Activated naive CD8-positive, alpha-beta T cell treated with anti-CD3 and anti-CD28 coated beads, Interleukin-2, amount 50 U/mL, for 24 hours (primary cell): ENCODE results near the gene CHRNA9.

Experiments
- ATAC-seq: fragments of 150-1000 bp; cut with Tn5 transposase; one replicate; pipeline ENCODE4 v1.10.0; 2021
- DNase-seq: peaks from one replicate; pipeline ENCODE4 v3.0.0; 2021
- H3K27ac Mint-ChIP-seq: one replicate; pipeline ENCODE4 v1.8.0; 2021; ENCODE audit warnings: mild to moderate bottlenecking, mixed read lengths
- H3K27me3 Mint-ChIP-seq: one replicate; pipeline ENCODE4 v1.8.0; 2021; ENCODE audit warnings: mixed read lengths
- H3K36me3 Mint-ChIP-seq: one replicate; pipeline ENCODE4 v1.8.0; 2021; ENCODE audit warnings: low read depth, mixed read lengths
- H3K4me1 Mint-ChIP-seq: one replicate; pipeline ENCODE4 v1.8.0; 2021; ENCODE audit warnings: mixed read lengths
- H3K4me3 Mint-ChIP-seq: one replicate; pipeline ENCODE4 v1.8.0; 2021; ENCODE audit warnings: mild to moderate bottlenecking, moderate library complexity, mixed read lengths
- H3K9me3 Mint-ChIP-seq: one replicate; pipeline ENCODE4 v1.8.0; 2021; ENCODE audit warnings: mixed read lengths

CHRNA9 gene

GRCh38 chr4:40401631-40402030, 66.5 kb downstream of the CHRNA9 start:
- DNase-seq (no peak), ATAC-seq (no peak)
- H3K4me3 Mint-ChIP-seq: no peak overlapping the region
- no peaks in the 10 kb centered on the region for H3K4me1 Mint-ChIP-seq
- no peaks in the 10 kb centered on the region for H3K27me3 Mint-ChIP-seq
- H3K27ac Mint-ChIP-seq: no peak overlapping the region
- no peaks in the 10 kb centered on the region for H3K9me3 Mint-ChIP-seq
- H3K36me3 Mint-ChIP-seq: peaks cover 3% of the 10 kb centered on the region

- Mint-ChIP-seq H3K27ac (no peak overlapping the region), H3K36me3 (peaks cover 6% of the 10 kb centered on the region), H3K27me3 (no peaks in the 10 kb centered on the region), H3K9me3 (peaks cover 6% of the 10 kb centered on the region), H3K4me3 (no peak overlapping the region), H3K4me1 (no peaks in the 10 kb centered on the region)
- DNase-seq (no peak), ATAC-seq (no peak)
Measured at GRCh38 chr4:40402556-40402955, 67.4 kb downstream of the CHRNA9 start.

GRCh38 chr4:40403081-40403480, 67.9 kb downstream of the CHRNA9 start:
- Mint-ChIP-seq H3K4me3 (no peak overlapping the region), H3K4me1 (no peaks in the 10 kb centered on the region), H3K27ac (no peak overlapping the region), H3K27me3 (no peaks in the 10 kb centered on the region), H3K9me3 (peaks cover 10% of the 10 kb centered on the region), H3K36me3 (peaks cover 9% of the 10 kb centered on the region)
- no peak for DNase-seq
- no peak for ATAC-seq
